Measurements from ENCODE around the gene VEZF1.

Gene VEZF1

GRCh38 chr17:57948169-57948554, 39.9 kb downstream of the VEZF1 start:
- DNase-seq = no peak

GRCh38 chr17:57947369-57947768, 40.7 kb downstream of the VEZF1 start:
- no peak for DNase-seq

- DNase-seq = no peak
Observed at GRCh38 chr17:57946798-57947358, 41.2 kb downstream of the VEZF1 start.

GRCh38 chr17:57945996-57946797, 41.9 kb downstream of the VEZF1 start:
- DNase-seq = no peak

- no peak for DNase-seq
Observed at GRCh38 chr17:57944908-57945307, 43.1 kb downstream of the VEZF1 start.

GRCh38 chr17:57943645-57944044, 44.4 kb downstream of the VEZF1 start:
- DNase-seq = no peak

- DNase-seq = no peak
Observed at GRCh38 chr17:57943140-57943539, 44.9 kb downstream of the VEZF1 start.

GRCh38 chr17:57941384-57942370, 46.4 kb downstream of the VEZF1 start:
- DNase-seq = no peak

GRCh38 chr17:57940653-57941329, 47.3 kb downstream of the VEZF1 start:
- DNase-seq = no peak

- DNase-seq = no peak
Observed at GRCh38 chr17:57940231-57940630, 47.8 kb downstream of the VEZF1 start.

- DNase-seq = no peak
Observed at GRCh38 chr17:57939797-57940196, 48.3 kb downstream of the VEZF1 start.

GRCh38 chr17:57938061-57938502, 50.0 kb downstream of the VEZF1 start:
- no peak for DNase-seq

- no peak for DNase-seq
Observed at GRCh38 chr17:57937492-57937891, 50.6 kb downstream of the VEZF1 start.

GRCh38 chr17:57935833-57936807, 51.9 kb downstream of the VEZF1 start:
- peak; percentile 83 for DNase-seq

GRCh38 chr17:57931488-57932137, 56.4 kb downstream of the VEZF1 start:
- no peak for DNase-seq

- DNase-seq = no peak
Observed at GRCh38 chr17:57930239-57930638, 57.8 kb downstream of the VEZF1 start.

GRCh38 chr17:57929386-57929785, 58.7 kb downstream of the VEZF1 start:
- DNase-seq = no peak

- DNase-seq = no peak
Observed at GRCh38 chr17:57928928-57929327, 59.1 kb downstream of the VEZF1 start.

- DNase-seq = peak; percentile 87
Observed at GRCh38 chr17:57927048-57927723, 60.9 kb downstream of the VEZF1 start.

GRCh38 chr17:57926723-57927047, 61.4 kb downstream of the VEZF1 start:
- no peak for DNase-seq

Measured in left hindlimb (tissue), 1 donor.